Activated CD8-positive, alpha-beta T cell treated with anti-CD3 and anti-CD28 coated beads for 36 hours (primary cell): ENCODE results near the gene PLD5. TPM values are rescaled to one million over a fixed set of nuclear protein-coding genes. Genes with fewer than 3 reads are reported as not detected.

ENCODE experiments used
- ATAC-seq: fragments of 200-7000 bp; cut with Tn5 transposase; one replicate; pipeline ENCODE4 v1.10.0; 2021; ENCODE audit warnings: mild to moderate bottlenecking, moderate library complexity
- CTCF ChIA-PET: fragments of 350-600 bp; sonication (Branson Sonifier 250); formaldehyde crosslinking; loops from one replicate; lab custom pipeline; 2021; ENCODE audit warnings: antibody characterized with exemption; lab: Charles Lee
- POLR2A ChIA-PET: fragments of 350-600 bp; sonication (Branson Sonifier 250); formaldehyde crosslinking; loops from one replicate; lab custom pipeline; 2021; ENCODE audit warnings: antibody characterized with exemption; lab: Charles Lee
- DNase-seq: peaks from one replicate; pipeline ENCODE4 v3.0.0-alpha.2; 2020
- H3K27ac Mint-ChIP-seq: one replicate; pipeline ENCODE4 v1.8.0; 2021; ENCODE audit warnings: mild to moderate bottlenecking, mixed read lengths
- H3K27me3 Mint-ChIP-seq: one replicate; pipeline ENCODE4 v1.8.0; 2021; ENCODE audit warnings: mixed read lengths
- H3K36me3 Mint-ChIP-seq: one replicate; pipeline ENCODE4 v1.8.0; 2021; ENCODE audit warnings: low read depth, mixed read lengths
- H3K4me1 Mint-ChIP-seq: one replicate; pipeline ENCODE4 v1.8.0; 2021; ENCODE audit warnings: low read depth, mixed read lengths
- H3K4me3 Mint-ChIP-seq: one replicate; pipeline ENCODE4 v1.8.0; 2021; ENCODE audit warnings: mild to moderate bottlenecking, moderate library complexity, mixed read lengths
- H3K9me3 Mint-ChIP-seq: one replicate; pipeline ENCODE4 v1.8.0; 2021; ENCODE audit warnings: mixed read lengths
- intact Hi-C: fragments of 100-400 bp; cut with micrococcal nuclease; formaldehyde crosslinking; loops from one replicate; pipeline ENCODE4 v1.10.0; 2022
- total RNA-seq, 2 experiments: library from RNA; stranded (reverse); gene quantifications; one replicate each; pipeline ENCODE4 v1.2.3, GENCODE V29; 2021
- TF ChIP-seq, protein P1 (sequence below): fragments of 200-600 bp; IDR thresholded peaks from one replicate; pipeline ENCODE4 v1.8.0; 2022; ENCODE audit warnings: antibody characterized with exemption, mild to moderate bottlenecking

The PLD5 gene
- total RNA-seq, 2 experiments from 2014 or later = not detected

- intact Hi-C loops = no loop called here
- no peak overlapping the region for H3K27ac Mint-ChIP-seq
- ChIA-PET POLR2A (no interaction called here), CTCF (no interaction called here)
- ATAC-seq (no peak), DNase-seq (no peak)
- H3K4me3 Mint-ChIP-seq = no peak overlapping the region
- no peaks in the 10 kb centered on the region for H3K36me3 Mint-ChIP-seq
- H3K27me3 Mint-ChIP-seq = no peaks in the 10 kb centered on the region
- TF ChIP-seq, protein P1, sequence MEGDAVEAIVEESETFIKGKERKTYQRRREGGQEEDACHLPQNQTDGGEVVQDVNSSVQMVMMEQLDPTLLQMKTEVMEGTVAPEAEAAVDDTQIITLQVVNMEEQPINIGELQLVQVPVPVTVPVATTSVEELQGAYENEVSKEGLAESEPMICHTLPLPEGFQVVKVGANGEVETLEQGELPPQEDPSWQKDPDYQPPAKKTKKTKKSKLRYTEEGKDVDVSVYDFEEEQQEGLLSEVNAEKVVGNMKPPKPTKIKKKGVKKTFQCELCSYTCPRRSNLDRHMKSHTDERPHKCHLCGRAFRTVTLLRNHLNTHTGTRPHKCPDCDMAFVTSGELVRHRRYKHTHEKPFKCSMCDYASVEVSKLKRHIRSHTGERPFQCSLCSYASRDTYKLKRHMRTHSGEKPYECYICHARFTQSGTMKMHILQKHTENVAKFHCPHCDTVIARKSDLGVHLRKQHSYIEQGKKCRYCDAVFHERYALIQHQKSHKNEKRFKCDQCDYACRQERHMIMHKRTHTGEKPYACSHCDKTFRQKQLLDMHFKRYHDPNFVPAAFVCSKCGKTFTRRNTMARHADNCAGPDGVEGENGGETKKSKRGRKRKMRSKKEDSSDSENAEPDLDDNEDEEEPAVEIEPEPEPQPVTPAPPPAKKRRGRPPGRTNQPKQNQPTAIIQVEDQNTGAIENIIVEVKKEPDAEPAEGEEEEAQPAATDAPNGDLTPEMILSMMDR = no peak
- H3K9me3 Mint-ChIP-seq = no peaks in the 10 kb centered on the region
- H3K4me1 Mint-ChIP-seq = no peaks in the 10 kb centered on the region
Observed at GRCh38 chr1:242197907-242198820, 326.3 kb downstream of the PLD5 start.

GRCh38 chr1:242196914-242197313 lies 327.6 kb downstream of the PLD5 start:
- no peak overlapping the region for H3K4me3 Mint-ChIP-seq
- intact Hi-C loops = no loop called here
- no peaks in the 10 kb centered on the region for H3K4me1 Mint-ChIP-seq
- ATAC-seq = no peak
- H3K36me3 Mint-ChIP-seq = no peaks in the 10 kb centered on the region
- H3K27me3 Mint-ChIP-seq = no peaks in the 10 kb centered on the region
- H3K9me3 Mint-ChIP-seq = no peaks in the 10 kb centered on the region
- POLR2A ChIA-PET = no interaction called here
- CTCF ChIA-PET = no interaction called here
- H3K27ac Mint-ChIP-seq = no peak overlapping the region
- DNase-seq = no peak
- TF ChIP-seq, protein P1 = no peak

GRCh38 chr1:242196101-242196500 lies 328.4 kb downstream of the PLD5 start:
- H3K27me3 Mint-ChIP-seq = no peaks in the 10 kb centered on the region
- CTCF ChIA-PET = no interaction called here
- no peak overlapping the region for H3K27ac Mint-ChIP-seq
- no peaks in the 10 kb centered on the region for H3K4me1 Mint-ChIP-seq
- intact Hi-C loops = no loop called here
- no peak for ATAC-seq
- no peak overlapping the region for H3K4me3 Mint-ChIP-seq
- POLR2A ChIA-PET = no interaction called here
- H3K36me3 Mint-ChIP-seq = no peaks in the 10 kb centered on the region
- no peaks in the 10 kb centered on the region for H3K9me3 Mint-ChIP-seq
- TF ChIP-seq, protein P1 = no peak
- DNase-seq = no peak

DNA sequence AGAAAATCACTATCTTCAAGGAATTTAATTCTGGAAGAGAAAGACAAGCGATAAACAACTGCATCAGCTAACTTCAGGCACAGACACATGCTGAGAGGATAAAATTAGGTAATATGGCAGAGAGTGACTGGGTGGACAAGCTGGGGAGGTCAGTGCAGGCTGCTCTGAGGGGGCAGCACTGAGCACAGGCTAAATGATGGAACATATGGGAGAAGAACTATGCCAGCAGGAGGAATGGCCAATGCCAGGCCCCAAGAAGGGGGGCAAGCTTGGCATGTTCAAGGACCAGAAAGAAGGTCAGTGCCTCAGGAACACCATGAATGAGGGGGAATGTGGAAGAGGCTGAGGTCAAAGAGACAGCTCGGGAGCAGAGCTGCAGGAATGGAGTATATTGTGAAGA lies 334.9 kb downstream of the PLD5 start:
- H3K36me3 Mint-ChIP-seq = no peaks in the 10 kb centered on the region
- DNase-seq (no peak), ATAC-seq (no peak)
- intact Hi-C loops = no loop called here
- H3K4me3 Mint-ChIP-seq = no peak overlapping the region
- TF ChIP-seq, protein P1 = no peak
- POLR2A ChIA-PET = no interaction called here
- peaks cover 1% of the 10 kb centered on the region for H3K27me3 Mint-ChIP-seq
- H3K9me3 Mint-ChIP-seq = no peaks in the 10 kb centered on the region
- CTCF ChIA-PET = no interaction called here
- no peaks in the 10 kb centered on the region for H3K4me1 Mint-ChIP-seq
- H3K27ac Mint-ChIP-seq = no peak overlapping the region

- Mint-ChIP-seq H3K9me3 (no peaks in the 10 kb centered on the region), H3K4me1 (no peaks in the 10 kb centered on the region), H3K36me3 (no peaks in the 10 kb centered on the region), H3K4me3 (no peak overlapping the region), H3K27ac (no peak overlapping the region), H3K27me3 (peaks cover 1% of the 10 kb centered on the region)
- ATAC-seq (no peak), DNase-seq (no peak)
- intact Hi-C loops = no loop called here
- POLR2A ChIA-PET = interaction anchor here (0.6 kb wide), 1 partner anchor 161 kb away, joined by 3 read pairs; no protein-coding TSS in a partner anchor
- TF ChIP-seq, protein P1 = no peak
- CTCF ChIA-PET = no interaction called here
Observed at GRCh38 chr1:242187816-242188215, 336.7 kb downstream of the PLD5 start.
